IMR-90 (cell line): Measurements from ENCODE around the gene AK1. TPM values are rescaled to one million over a fixed set of nuclear protein-coding genes. Genes with fewer than 3 reads are reported as not detected.

ENCODE experiments used
- ATAC-seq: fragments of 200-7000 bp; cut with Tn5 transposase; 2 replicates; pipeline ENCODE4 v1.9.1; 2020; ENCODE audit warnings: low read depth, mild to moderate bottlenecking, moderate library complexity
- BruUV-seq: library from RNA; stranded (reverse); fragments of 400-500 nt; replicated peaks from 2 replicates; lab custom pipeline; 2021; lab: Mats Ljungman, UMichigan
- CTCF ChIA-PET: fragments of 300-600 bp; formaldehyde crosslinking; extraction: SDS; loops from one replicate; lab custom pipeline; 2021; ENCODE audit warnings: antibody characterized with exemption; lab: Yijun Ruan, JAX
- POLR2A ChIA-PET: fragments of 300-600 bp; sonication (Branson Sonifier 250); formaldehyde crosslinking; loops from one replicate; lab custom pipeline; 2022; ENCODE audit warnings: antibody characterized with exemption; ENCODE audit not compliant: unreplicated experiment; lab: Charles Lee
- DNase-seq: peaks from one replicate; pipeline ENCODE4 v3.0.0; 2013
- H2AFZ ChIP-seq: replicated peaks from 2 replicates; pipeline ENCODE3; 2013; ENCODE audit warnings: low read length, mild to moderate bottlenecking; ENCODE audit not compliant: poor library complexity
- H2AK5ac ChIP-seq: 2 replicates; pipeline ENCODE4 v1.6.1; 2013; ENCODE audit warnings: low read depth, low read length, inconsistent platforms
- H2AK9ac ChIP-seq: replicated peaks from 2 replicates; pipeline ENCODE3; 2013; ENCODE audit warnings: mild to moderate bottlenecking, low read depth, low read length, moderate library complexity; ENCODE audit not compliant: poor library complexity
- H2BK120ac ChIP-seq: 2 replicates; pipeline ENCODE4 v1.6.1; 2013; ENCODE audit warnings: low read depth, low read length, inconsistent platforms
- H2BK15ac ChIP-seq: 3 replicates; pipeline ENCODE4 v1.6.1; 2013; ENCODE audit warnings: low read depth, low read length, inconsistent platforms
- H2BK20ac ChIP-seq: 2 replicates; pipeline ENCODE4 v1.6.1; 2013; ENCODE audit warnings: low read depth, mild to moderate bottlenecking, inconsistent platforms, low read length, moderate library complexity
- H2BK5ac ChIP-seq: 2 replicates; pipeline ENCODE4 v1.6.1; 2013; ENCODE audit warnings: mild to moderate bottlenecking, low read depth, low read length, inconsistent platforms; ENCODE audit not compliant: poor library complexity, severe bottlenecking
- H3K14ac ChIP-seq: replicated peaks from 2 replicates; pipeline ENCODE4 v1.6.1; 2013; ENCODE audit warnings: low read depth, low read length, inconsistent platforms
- H3K18ac ChIP-seq: 2 replicates; pipeline ENCODE4 v1.6.1; 2013; ENCODE audit warnings: low read depth, low read length, control low read depth
- H3K23ac ChIP-seq: 2 replicates; pipeline ENCODE4 v1.6.1; 2013; ENCODE audit warnings: low read depth, low read length, inconsistent platforms
- H3K27ac ChIP-seq: 2 replicates; pipeline ENCODE4 v1.5.1; 2013; ENCODE audit warnings: mild to moderate bottlenecking, control low read depth, low read length; ENCODE audit not compliant: insufficient read depth
- H3K27me3 ChIP-seq: 2 replicates; pipeline ENCODE4 v1.6.1; 2013; ENCODE audit warnings: low read length; ENCODE audit not compliant: control insufficient read depth, insufficient read depth
- H3K36me3 ChIP-seq: 2 replicates; pipeline ENCODE4 v1.6.1; 2013; ENCODE audit warnings: low read length, mixed read lengths; ENCODE audit not compliant: control insufficient read depth, insufficient read depth
- H3K4ac ChIP-seq: 2 replicates; pipeline ENCODE4 v1.6.1; 2013; ENCODE audit warnings: low read depth, low read length, inconsistent platforms
- H3K4me1 ChIP-seq: 2 replicates; pipeline ENCODE4 v1.6.1; 2013; ENCODE audit warnings: low read length, mixed read lengths; ENCODE audit not compliant: control insufficient read depth, insufficient read depth
- H3K4me2 ChIP-seq: 2 replicates; pipeline ENCODE4 v1.6.1; 2013; ENCODE audit warnings: low read depth, mild to moderate bottlenecking, control low read depth, low read length, moderate library complexity
- H3K4me3 ChIP-seq: 2 replicates; pipeline ENCODE4 v1.5.1; 2013; ENCODE audit warnings: low read depth, mild to moderate bottlenecking, control low read depth, low read length, moderate library complexity; ENCODE audit not compliant: insufficient read depth
- H3K56ac ChIP-seq: 2 replicates; pipeline ENCODE4 v1.6.1; 2013; ENCODE audit warnings: low read length, inconsistent platforms; ENCODE audit not compliant: insufficient read depth; ENCODE audit errors: extremely low read depth
- H3K79me1 ChIP-seq, 2 experiments: 2 replicates each; pipeline ENCODE4 v1.6.1; 2013; ENCODE audit warnings: low read length in 2 of 2, inconsistent platforms in 1 of 2, low read depth in 1 of 2
- H3K9ac ChIP-seq: 2 replicates; pipeline ENCODE4 v1.6.1; 2013; ENCODE audit warnings: low read depth, low read length, control low read depth
- H3K9me1 ChIP-seq: 2 replicates; pipeline ENCODE4 v1.6.1; 2013; ENCODE audit warnings: low read length, inconsistent platforms; ENCODE audit not compliant: insufficient read depth
- H3K9me3 ChIP-seq: 2 replicates; pipeline ENCODE4 v1.6.1; 2013; ENCODE audit warnings: low read length; ENCODE audit not compliant: control insufficient read depth, insufficient read depth
- H4K20me1 ChIP-seq: 2 replicates; pipeline ENCODE4 v1.6.1; 2013; ENCODE audit warnings: low read length, inconsistent platforms; ENCODE audit not compliant: insufficient read depth
- H4K5ac ChIP-seq: 2 replicates; pipeline ENCODE4 v1.6.1; 2013; ENCODE audit warnings: mild to moderate bottlenecking, low read depth, low read length, control low read depth
- H4K8ac ChIP-seq, 2 experiments: 2 replicates each; pipeline ENCODE4 v1.6.1; 2013; ENCODE audit warnings: low read depth in 2 of 2, low read length in 2 of 2, control low read depth in 1 of 2, inconsistent platforms in 1 of 2
- H4K91ac ChIP-seq: 2 replicates; pipeline ENCODE4 v1.6.1; 2013; ENCODE audit warnings: low read depth, low read length, inconsistent platforms; ENCODE audit not compliant: insufficient read depth
- BHLHE40 ChIP-seq: fragments of 150-350 bp; IDR thresholded peaks from 2 replicates; pipeline ENCODE4 v1.6.1; 2016; ENCODE audit warnings: mild to moderate bottlenecking, low read depth, low read length
- CHD1 ChIP-seq: IDR thresholded peaks from 2 replicates; pipeline ENCODE4 v1.6.1; 2012; ENCODE audit warnings: low read depth, low read length, improper control_type of control experiment
- CTCF ChIP-seq: conservative IDR thresholded peaks from 2 replicates; pipeline ENCODE4 v1.5.1; 2012; ENCODE audit warnings: mild to moderate bottlenecking, low read depth, low read length, improper control_type of control experiment
- MAZ ChIP-seq: IDR thresholded peaks from 2 replicates; pipeline ENCODE4 v1.6.1; 2012; ENCODE audit warnings: low read depth, mild to moderate bottlenecking, low read length, improper control_type of control experiment, moderate library complexity, borderline replicate concordance
- MXI1 ChIP-seq: IDR thresholded peaks from 2 replicates; pipeline ENCODE4 v1.6.1; 2012; ENCODE audit warnings: low read depth, mild to moderate bottlenecking, low read length, moderate library complexity, borderline replicate concordance
- NFE2L2 ChIP-seq: fragments of 150-350 bp; IDR thresholded peaks from 2 replicates; pipeline ENCODE4 v1.6.1; 2016; ENCODE audit warnings: low read depth, mild to moderate bottlenecking, low read length
- POLR2A ChIP-seq: IDR thresholded peaks from 2 replicates; pipeline ENCODE4 v1.6.1; 2012; ENCODE audit warnings: mild to moderate bottlenecking, low read depth, low read length
- SMC3 ChIP-seq: fragments of 150-350 bp; IDR thresholded peaks from 2 replicates; pipeline ENCODE4 v1.6.1; 2016; ENCODE audit warnings: low read depth, mild to moderate bottlenecking, antibody characterized with exemption, low read length, moderate library complexity
- WGBS, 2 experiments: methylation state at CpG; one replicate each; pipeline versions ENCODE4 v1.1.5 to v1.1.7; 2013; ENCODE audit warnings: missing lambda C conversion rate in 2 of 2; ENCODE audit not compliant: insufficient read length in 1 of 2; ENCODE audit errors: extremely low coverage in 2 of 2; 5-methylcytosine and 5-hydroxymethylcytosine counted together
- dilution Hi-C: fragments of 300-500 bp; cut with HindIII; formaldehyde crosslinking; loops from one replicate; pipeline ENCODE4 v1.14.3; 2018; ENCODE audit warnings: low sequenced_read_pairs; ENCODE audit not compliant: unreplicated experiment
- in situ Hi-C: fragments of 300-500 bp; cut with MboI; formaldehyde crosslinking; loops from 3 replicates; pipeline ENCODE4 v1.14.3; 2019; ENCODE audit warnings: low sequenced_read_pairs, inconsistent platforms, mixed read lengths
- intact Hi-C: fragments of 100-400 bp; cut with micrococcal nuclease; formaldehyde crosslinking; loops from 2 replicates; pipeline ENCODE4 v1.10.0; 2022
- polyA plus RNA-seq, 3 experiments: library from polyadenylated mRNA; depleted of rRNA; stranded (reverse); fragments of >200 nt; gene quantifications; 2 replicates each; pipeline ENCODE4 v1.2.3, GENCODE V29; 2012; ENCODE audit warnings: low replicate concordance in 1 of 3
- total RNA-seq: library from RNA; depleted of rRNA; stranded (reverse); fragments of >200 nt; gene quantifications from 2 replicates; pipeline ENCODE4 v1.2.3, GENCODE V29; 2012
- TF ChIP-seq, protein P1 (sequence below): fragments of 150-350 bp; IDR thresholded peaks from 2 replicates; pipeline ENCODE4 v1.6.1; 2017; ENCODE audit warnings: mild to moderate bottlenecking, antibody characterized with exemption, low read length, low read depth

AK1 gene
- total and polyA plus RNA-seq, 2 of the 4 experiments (the other 2 are of a cell fraction): 44.8 to 119 TPM

DNA sequence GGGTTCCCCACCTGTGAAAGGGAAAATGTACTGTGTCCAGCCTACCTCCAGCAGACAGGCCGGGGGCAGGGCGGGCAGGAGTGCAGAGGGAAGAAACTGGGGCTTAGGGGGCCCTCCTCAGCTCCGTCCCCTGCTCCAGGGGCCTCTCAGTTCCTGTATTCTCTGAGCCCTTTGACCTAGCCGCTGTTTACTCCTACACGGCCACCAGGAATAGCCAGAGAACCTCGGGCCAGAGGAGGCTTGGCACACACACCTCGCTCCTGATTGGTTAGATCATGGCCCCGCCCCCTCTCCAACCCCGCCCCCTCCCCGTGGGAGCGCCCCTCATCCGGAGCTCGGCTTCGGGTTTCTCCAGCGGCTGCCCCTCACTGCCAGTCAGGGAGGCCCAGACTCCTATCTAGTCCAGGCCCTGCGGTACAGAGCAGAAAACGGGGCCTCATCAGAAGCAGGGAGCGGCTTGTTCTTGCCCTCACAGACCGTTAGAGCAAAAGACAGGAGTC, 19.8 kb upstream of the AK1 start:
- H3K9me1 ChIP-seq: peaks cover 12% of the 10 kb centered on the region
- in situ Hi-C loops: no loop called here
- BruUV-seq: no TSS peak
- peak; percentile 77 for DNase-seq
- H3K27ac ChIP-seq: peak overlapping the region; percentile 87
- H3K14ac ChIP-seq: 0 out of 2 replicates have a peak overlapping the region, but pooled peaks have one; percentile 6
- 0 out of 2 replicates have a peak overlapping the region, but pooled peaks have one; percentile 5 for H3K23ac ChIP-seq
- no peak overlapping the region; the same call in 1 of the 2 replicates for H3K4me3 ChIP-seq
- ChIA-PET POLR2A (no interaction called here), CTCF (no interaction called here)
- H2BK120ac ChIP-seq: peak overlapping the region; percentile 16; the same call in 1 of the 2 replicates
- intact Hi-C loops: no loop called here
- peak; percentile 62 for ATAC-seq
- peak overlapping the region; percentile 72 for H2AFZ ChIP-seq
- no peak overlapping the region for H3K56ac ChIP-seq
- TF ChIP-seq SMC3: no peak
- TF ChIP-seq POLR2A: peak; percentile 39; the same call in 1 of the 2 replicates
- no peak for TF ChIP-seq CTCF
- TF ChIP-seq, protein P1, sequence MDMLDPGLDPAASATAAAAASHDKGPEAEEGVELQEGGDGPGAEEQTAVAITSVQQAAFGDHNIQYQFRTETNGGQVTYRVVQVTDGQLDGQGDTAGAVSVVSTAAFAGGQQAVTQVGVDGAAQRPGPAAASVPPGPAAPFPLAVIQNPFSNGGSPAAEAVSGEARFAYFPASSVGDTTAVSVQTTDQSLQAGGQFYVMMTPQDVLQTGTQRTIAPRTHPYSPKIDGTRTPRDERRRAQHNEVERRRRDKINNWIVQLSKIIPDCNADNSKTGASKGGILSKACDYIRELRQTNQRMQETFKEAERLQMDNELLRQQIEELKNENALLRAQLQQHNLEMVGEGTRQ: no peak
- TF ChIP-seq BHLHE40: no peak
- TF ChIP-seq CHD1: no peak
- 0 out of 2 replicates have a peak, but pooled peaks have one; percentile 43 for TF ChIP-seq MAZ
- no peak for TF ChIP-seq MXI1
- TF ChIP-seq NFE2L2: no peak
- H2AK9ac ChIP-seq: peak overlapping the region; percentile 66
- H2BK20ac ChIP-seq: 0 out of 2 replicates have a peak overlapping the region, but pooled peaks have one; percentile 8
- H3K36me3 ChIP-seq: peaks cover 39% of the 10 kb centered on the region
- H4K91ac ChIP-seq: peak overlapping the region; percentile 13; the same call in 1 of the 2 replicates
- peak overlapping the region; percentile 37; the same call in 1 of the 2 replicates for H3K9ac ChIP-seq
- peak overlapping the region; percentile 44; the same call in 1 of the 3 replicates for H2BK15ac ChIP-seq
- WGBS, 2 experiments: 7% methylated on average over 7 of the region's 19 CpGs; no CpG with 5 or more reads in 1 of the 2 experiments
- H4K20me1 ChIP-seq: peaks cover 27% of the 10 kb centered on the region
- dilution Hi-C loops: no loop called here
- H3K4me2 ChIP-seq: peak overlapping the region; percentile 82
- H4K5ac ChIP-seq: no peak overlapping the region
- H3K18ac ChIP-seq: no peak overlapping the region
- no peaks in the 10 kb centered on the region for H3K27me3 ChIP-seq
- peak overlapping the region in 1 of 2 experiments; percentile 47; a peak in 1 of 4 replicates for H4K8ac ChIP-seq
- H3K79me1 ChIP-seq: peaks cover 19 to 59% of the 10 kb centered on the region in 2 experiments
- H2AK5ac ChIP-seq: peak overlapping the region; percentile 94
- H3K4me1 ChIP-seq: peaks cover 20% of the 10 kb centered on the region
- H2BK5ac ChIP-seq: peak overlapping the region; percentile 52
- peak overlapping the region; percentile 49 for H3K4ac ChIP-seq
- H3K9me3 ChIP-seq: peaks cover 15% of the 10 kb centered on the region
